ENCODE data around the gene AFAP1L2.

Gene AFAP1L2

DNA sequence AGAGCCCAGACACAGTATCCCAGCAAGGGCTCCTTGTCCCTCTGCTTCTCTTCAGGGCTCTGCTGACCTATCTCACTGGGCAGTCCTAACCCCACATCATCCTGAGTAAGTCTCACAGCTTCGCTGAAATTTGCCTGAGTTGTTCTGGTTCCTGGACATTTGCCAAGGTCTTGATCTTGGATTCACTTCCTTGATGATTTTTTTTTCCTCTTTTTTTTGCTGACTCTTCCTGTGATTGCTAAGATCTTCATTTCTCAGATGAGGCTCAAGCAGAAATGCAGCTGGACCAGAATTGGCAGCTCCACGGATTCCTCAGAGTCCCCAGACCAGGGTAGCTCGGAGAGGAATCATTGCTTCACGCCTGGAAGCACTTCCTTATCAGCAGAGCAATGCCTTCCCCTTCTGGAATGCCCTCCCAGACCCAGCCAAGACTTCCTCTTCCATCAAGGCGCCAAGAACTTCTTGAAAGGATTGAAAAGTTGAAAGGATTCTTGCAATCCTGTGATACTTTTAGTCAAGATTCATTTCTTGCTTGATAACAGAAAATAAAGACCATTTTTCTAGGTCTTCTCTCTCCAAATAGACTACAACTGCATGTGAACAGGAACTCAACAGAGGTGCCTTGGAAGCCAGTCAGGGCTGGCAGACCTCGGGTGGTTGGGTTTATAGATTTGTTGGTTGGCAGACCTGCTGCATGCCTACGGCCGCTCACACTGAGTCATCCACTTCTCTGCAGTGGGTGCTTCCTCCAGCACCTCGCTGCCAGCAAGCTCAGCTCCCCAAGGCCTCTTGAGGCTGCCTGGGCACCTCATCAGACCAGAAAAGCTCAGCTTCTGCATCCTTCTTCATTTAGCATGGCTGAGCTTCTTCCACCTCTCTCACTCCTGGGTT is 8.8 kb upstream of the AFAP1L2 start:
- DNase-seq: no peak

- no peak for DNase-seq
Observed at GRCh38 chr10:114408968-114409444, 4.7 kb upstream of the AFAP1L2 start.

- DNase-seq: no peak
Observed at GRCh38 chr10:114408112-114408967, 4.0 kb upstream of the AFAP1L2 start.

DNA sequence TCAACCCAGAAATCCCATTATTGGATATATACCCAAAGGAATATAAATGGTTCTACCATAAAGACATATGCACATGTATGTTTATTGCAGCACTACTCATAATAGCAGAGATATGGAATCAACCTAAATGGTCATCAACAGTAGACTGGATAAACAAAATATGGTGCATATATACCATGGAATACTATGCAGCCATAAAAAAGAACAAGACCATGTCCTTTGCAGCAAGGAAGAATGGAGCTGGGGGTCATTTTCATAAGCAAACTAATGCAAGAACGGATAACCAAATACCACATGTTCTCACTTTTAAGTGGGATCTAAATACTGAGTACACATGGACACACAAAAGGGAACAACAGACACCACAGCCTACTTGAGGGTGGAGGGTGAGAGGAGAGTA is 2.2 kb upstream of the AFAP1L2 start:
- DNase-seq: no peak

DNA sequence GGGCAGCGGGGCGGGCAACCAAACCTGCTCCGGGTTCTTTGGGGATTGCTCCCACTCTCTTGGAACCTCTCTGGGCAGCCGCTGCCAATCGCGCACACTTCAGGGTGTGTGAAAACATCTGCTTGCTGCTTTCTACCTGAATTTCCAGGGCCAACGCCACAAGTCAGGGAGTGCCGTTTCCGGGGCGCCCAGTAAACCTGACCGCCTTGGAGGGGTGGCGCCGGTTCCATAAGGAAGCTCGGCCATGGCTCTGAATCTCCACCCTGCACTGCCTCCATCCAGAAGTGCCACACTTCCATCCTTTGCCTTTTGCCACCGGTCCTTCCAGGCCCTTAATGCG is 679 bp upstream of the AFAP1L2 start:
- no peak for DNase-seq

GRCh38 chr10:114403541-114404161 is 651 bp downstream of the AFAP1L2 start:
- no peak for DNase-seq

GRCh38 chr10:114402871-114403540 is 1.3 kb downstream of the AFAP1L2 start:
- no peak for DNase-seq

DNA sequence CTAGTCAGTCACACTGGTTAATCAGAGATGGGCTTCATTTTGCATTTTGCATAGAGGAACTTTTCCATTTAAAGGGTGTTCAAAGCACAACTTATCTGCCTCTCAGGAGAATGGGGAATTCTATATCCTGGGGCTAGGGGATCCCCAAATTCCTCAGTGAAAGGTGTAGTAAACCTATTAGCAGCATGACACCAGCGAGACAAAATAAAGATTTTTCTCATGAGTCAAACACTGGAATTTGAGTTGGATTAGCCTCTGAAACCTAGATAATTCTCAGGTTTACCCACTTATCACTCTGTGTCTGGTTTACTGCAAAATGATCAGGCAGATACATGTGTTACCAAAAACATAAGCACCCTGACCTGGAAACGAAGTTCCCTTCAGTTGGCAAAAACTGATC is 2.1 kb downstream of the AFAP1L2 start:
- no peak for DNase-seq

DNA sequence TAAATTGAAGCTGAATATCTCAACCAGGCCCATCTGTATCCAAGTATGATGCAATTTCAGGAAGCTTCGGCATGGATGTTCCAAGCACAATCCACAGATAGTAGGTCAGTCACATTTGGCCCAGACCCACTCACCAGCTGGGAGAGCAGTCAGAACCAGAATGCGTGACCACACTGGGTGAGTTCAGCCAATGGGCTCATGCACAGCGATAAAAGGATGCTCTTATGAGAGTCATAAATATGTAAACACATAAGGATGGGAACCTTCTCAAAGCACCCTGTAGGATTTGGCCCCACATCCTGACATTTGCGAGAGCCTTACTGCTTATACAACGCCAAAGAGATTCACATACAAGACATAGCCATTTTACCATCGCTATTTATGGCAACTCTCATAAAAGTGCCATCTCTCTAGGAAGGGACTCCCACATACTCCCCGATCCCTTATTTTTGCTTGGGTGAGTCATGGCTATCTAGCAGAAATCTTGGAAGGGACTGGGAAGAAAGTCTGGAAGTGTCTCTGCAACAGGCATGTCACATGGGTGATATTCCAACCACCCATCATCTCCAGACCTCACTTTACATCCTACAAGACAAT is 3.0 kb downstream of the AFAP1L2 start:
- DNase-seq: no peak

DNA sequence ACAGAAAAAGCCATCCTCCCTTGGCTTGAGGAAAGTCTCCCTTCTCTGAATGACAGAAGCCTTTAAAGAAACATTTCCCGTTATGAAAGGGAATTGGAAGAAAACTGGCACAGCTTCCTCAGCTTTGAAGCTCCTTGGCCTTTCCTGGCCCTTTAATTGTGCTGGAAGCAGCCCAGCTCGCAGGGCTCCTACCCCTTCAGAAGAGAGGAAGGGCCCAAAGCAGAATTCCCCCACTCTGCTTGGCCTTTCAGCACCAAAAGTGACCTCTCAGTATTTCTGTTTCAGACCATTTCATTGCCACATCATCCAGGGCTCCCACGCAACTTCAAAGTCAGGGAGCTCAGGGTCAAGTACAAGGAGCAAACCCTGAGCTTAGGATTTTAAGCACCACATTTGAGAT is 4.2 kb downstream of the AFAP1L2 start:
- no peak for DNase-seq

- no peak for DNase-seq
Observed at GRCh38 chr10:114399576-114399975, 4.7 kb downstream of the AFAP1L2 start.

- no peak for DNase-seq
Observed at GRCh38 chr10:114398587-114399331, 5.5 kb downstream of the AFAP1L2 start.

- DNase-seq: no peak
Observed at GRCh38 chr10:114397651-114398145, 6.6 kb downstream of the AFAP1L2 start.

DNA sequence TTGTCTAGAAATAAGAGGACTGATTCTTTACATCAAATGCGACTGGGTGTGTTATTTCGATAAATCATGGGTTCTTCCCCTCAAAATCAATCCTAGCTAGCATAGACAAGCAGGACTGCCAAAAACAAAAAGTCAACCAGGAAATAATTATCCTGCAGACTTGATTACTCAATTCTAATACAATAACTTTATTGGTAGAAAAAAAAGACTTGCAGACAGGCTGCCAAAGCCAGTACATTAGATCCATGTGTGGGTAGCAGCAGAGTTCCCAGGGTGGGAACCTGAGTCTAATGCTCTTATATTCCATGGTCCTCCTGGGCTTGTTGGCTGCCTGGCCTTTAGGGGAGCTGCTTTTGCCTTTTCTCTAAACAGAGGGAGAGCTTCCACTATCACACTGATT is 7.8 kb downstream of the AFAP1L2 start:
- DNase-seq: no peak

DNA sequence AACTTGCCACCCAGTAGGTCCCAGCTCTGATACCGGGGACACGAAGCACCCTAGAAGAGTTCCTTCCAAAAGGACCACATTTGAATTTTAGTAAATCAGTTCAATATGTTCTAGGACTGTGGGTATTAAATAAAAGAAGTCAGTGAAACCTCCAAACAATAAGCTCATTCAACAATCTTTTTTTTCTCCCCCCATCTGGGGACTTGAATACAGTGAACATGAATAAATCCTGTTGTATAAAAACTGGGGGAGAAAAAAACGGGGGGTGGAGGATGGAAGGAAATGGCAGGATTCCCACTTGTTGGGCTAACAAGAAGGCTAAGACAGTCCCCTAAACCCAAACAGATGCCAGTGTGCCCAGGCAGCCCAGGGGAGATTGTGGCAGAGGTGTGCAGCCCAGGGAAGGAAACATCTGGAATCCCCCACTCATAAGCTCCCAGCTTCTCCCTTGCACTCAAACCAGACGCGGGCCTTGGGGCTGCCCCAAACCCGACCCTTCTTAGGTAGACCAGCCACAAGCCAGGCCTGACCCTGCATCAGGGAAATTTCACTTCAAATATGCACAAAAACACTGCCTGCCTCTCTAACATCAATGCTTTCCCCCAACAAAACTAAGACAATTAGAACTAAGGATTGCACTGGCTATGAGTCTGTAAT is 8.8 kb downstream of the AFAP1L2 start:
- DNase-seq: no peak

DNA sequence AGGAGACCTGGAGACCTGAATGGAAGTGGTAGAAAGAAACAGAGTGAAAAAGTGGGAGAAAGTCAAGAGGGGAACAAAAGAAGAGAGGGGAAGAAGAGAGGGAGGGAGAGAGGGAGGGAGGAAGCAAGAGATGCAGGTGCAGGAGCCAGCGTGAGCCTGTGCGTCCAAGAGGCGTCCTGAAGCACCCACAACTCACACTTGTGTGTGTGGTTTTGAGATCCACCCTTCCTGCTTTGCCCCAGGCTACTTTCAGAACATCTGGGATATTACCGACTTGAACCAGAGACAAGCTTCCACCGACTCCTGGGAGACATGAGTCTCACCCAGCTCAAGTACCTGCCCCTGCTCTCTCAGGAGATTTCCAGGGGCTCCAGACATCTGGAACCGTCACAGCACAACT is 9.8 kb downstream of the AFAP1L2 start:
- no peak for DNase-seq

GRCh38 chr10:114393886-114394285 is 10.4 kb downstream of the AFAP1L2 start:
- DNase-seq: no peak

DNA sequence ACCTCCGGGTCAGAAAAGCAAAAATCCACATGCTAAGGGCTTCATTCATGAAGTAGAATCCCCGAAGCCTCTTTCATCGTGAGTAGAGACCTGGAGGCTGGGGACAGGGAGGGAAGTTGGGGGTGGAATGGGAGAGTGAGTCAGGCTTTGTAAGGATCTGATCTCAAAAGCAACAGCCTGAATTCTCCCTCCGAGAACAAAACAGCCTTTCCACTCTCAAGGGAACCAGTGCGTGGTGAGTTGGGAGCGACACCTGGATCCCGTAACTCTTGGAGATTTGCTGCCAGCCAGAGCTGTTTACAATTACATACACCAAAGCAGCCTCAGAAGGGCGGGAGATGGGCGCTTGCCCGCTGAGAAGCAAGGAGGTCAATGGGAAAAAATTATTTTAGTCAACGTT is 10.8 kb downstream of the AFAP1L2 start:
- no peak for DNase-seq

GRCh38 chr10:114392112-114392835 is 12.0 kb downstream of the AFAP1L2 start:
- no peak for DNase-seq

- DNase-seq: no peak
Observed at GRCh38 chr10:114391599-114391998, 12.7 kb downstream of the AFAP1L2 start.

All from NCI-H1694 treated with DMSO at 0.1 percent for 48 hours (cell line).